ENCODE measurements around the gene RABGAP1L.

- TF ChIP-seq POLR2A (IDR thresholded peaks at IDR 0.05): no peak
- TF ChIP-seq, protein P1, sequence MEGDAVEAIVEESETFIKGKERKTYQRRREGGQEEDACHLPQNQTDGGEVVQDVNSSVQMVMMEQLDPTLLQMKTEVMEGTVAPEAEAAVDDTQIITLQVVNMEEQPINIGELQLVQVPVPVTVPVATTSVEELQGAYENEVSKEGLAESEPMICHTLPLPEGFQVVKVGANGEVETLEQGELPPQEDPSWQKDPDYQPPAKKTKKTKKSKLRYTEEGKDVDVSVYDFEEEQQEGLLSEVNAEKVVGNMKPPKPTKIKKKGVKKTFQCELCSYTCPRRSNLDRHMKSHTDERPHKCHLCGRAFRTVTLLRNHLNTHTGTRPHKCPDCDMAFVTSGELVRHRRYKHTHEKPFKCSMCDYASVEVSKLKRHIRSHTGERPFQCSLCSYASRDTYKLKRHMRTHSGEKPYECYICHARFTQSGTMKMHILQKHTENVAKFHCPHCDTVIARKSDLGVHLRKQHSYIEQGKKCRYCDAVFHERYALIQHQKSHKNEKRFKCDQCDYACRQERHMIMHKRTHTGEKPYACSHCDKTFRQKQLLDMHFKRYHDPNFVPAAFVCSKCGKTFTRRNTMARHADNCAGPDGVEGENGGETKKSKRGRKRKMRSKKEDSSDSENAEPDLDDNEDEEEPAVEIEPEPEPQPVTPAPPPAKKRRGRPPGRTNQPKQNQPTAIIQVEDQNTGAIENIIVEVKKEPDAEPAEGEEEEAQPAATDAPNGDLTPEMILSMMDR (IDR thresholded peaks at IDR 0.05): no peak
Measured at GRCh38 chr1:174359454-174359805, 200.1 kb downstream of the RABGAP1L start.

Data from thyroid gland (tissue), 4 donors.